ENCODE data around the gene UBE2E3.

GRCh38 chr2:180969124-180969523 is 11.3 kb upstream of the UBE2E3 start:
- TF ChIP-seq CTCF (IDR thresholded peaks at IDR 0.05) (no peak), EP300 (IDR thresholded peaks at IDR 0.05) (no peak), POLR2AphosphoS5 (IDR thresholded peaks at IDR 0.05) (no peak), POLR2A (IDR thresholded peaks at IDR 0.05) (no peak)
